Measurements from ENCODE around the gene SARNP.

DNA sequence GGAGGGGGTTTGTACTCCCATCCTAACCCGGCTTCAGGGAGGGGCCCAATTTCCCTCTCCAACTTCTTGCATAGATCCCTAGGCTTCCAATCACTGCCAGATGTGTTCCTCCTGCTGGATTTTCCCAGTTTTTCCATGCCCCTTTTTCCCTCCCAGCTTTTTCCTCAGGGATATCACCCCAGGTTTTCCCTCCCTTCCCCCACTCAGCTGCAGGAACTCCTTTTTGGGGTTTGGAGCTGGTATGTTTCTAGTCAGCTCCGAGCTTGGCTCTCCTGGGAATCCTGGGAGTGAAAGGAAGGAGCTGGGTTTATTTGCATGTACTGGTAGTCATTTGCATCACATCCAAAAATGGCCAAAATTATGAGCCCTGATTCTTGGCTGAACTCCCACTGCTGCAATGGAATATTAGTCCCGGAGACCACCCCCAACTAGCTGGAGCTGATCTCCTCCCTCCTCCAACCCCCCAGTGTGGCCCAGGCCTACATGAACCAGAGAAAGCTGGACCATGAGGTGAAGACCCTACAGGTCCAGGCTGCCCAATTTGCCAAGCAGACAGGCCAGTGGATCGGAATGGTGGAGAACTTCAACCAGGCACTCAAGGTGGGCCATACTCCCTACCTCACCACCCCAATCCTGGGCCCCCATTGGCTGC, 98.8 kb downstream of the SARNP start:
- TF ChIP-seq POLR2A (IDR thresholded peaks at IDR 0.05) (no peak), EP300 (IDR thresholded peaks at IDR 0.05) (no peak)
- TF ChIP-seq, protein P1, sequence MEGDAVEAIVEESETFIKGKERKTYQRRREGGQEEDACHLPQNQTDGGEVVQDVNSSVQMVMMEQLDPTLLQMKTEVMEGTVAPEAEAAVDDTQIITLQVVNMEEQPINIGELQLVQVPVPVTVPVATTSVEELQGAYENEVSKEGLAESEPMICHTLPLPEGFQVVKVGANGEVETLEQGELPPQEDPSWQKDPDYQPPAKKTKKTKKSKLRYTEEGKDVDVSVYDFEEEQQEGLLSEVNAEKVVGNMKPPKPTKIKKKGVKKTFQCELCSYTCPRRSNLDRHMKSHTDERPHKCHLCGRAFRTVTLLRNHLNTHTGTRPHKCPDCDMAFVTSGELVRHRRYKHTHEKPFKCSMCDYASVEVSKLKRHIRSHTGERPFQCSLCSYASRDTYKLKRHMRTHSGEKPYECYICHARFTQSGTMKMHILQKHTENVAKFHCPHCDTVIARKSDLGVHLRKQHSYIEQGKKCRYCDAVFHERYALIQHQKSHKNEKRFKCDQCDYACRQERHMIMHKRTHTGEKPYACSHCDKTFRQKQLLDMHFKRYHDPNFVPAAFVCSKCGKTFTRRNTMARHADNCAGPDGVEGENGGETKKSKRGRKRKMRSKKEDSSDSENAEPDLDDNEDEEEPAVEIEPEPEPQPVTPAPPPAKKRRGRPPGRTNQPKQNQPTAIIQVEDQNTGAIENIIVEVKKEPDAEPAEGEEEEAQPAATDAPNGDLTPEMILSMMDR (IDR thresholded peaks at IDR 0.05), result no peak
